Hepatic stellate cell (primary cell): ENCODE results near the gene GCDH.
"Not testable (repeated sequence)": the region's sequence is repeated elsewhere in the genome, so short reads cannot be mapped to it uniquely, and the experiment has no call there.

ENCODE experiments used
- DNase-seq: peaks from one replicate; pipeline ENCODE4 v3.0.0; 2011; ENCODE audit warnings: low spot score

The GCDH gene

GRCh38 chr19:12890787-12891552 lies at the start of gene GCDH:
GCDH (plus strand) TSS chr19:12891160; CDS start chr19:12891305, 145 bp downstream.
- DNase-seq = peak; percentile 100

- no peak for DNase-seq
Observed at GRCh38 chr19:12842511-12842910, 48.4 kb upstream of the GCDH start.

- no peak for DNase-seq
Observed at GRCh38 chr19:12843328-12843727, 47.6 kb upstream of the GCDH start.

GRCh38 chr19:12843999-12844732 lies 46.8 kb upstream of the GCDH start:
- DNase-seq = no peak

- DNase-seq = not testable (repeated sequence)
Observed at GRCh38 chr19:12846613-12847012, 44.3 kb upstream of the GCDH start.

GRCh38 chr19:12847159-12848139 lies 43.5 kb upstream of the GCDH start:
- DNase-seq = peak; percentile 87

- DNase-seq = no peak
Observed at GRCh38 chr19:12856653-12857052, 34.3 kb upstream of the GCDH start.

GRCh38 chr19:12858041-12858928 lies 32.7 kb upstream of the GCDH start:
- no peak for DNase-seq

GRCh38 chr19:12859546-12859945 lies 31.4 kb upstream of the GCDH start:
- DNase-seq = no peak

- DNase-seq = no peak
Observed at GRCh38 chr19:12864143-12864542, 26.8 kb upstream of the GCDH start.

GRCh38 chr19:12864721-12865715 lies 25.9 kb upstream of the GCDH start:
- no peak for DNase-seq

- no peak for DNase-seq
Observed at GRCh38 chr19:12865746-12866415, 25.1 kb upstream of the GCDH start.

GRCh38 chr19:12866416-12867119 lies 24.4 kb upstream of the GCDH start:
- DNase-seq = no peak

- DNase-seq = peak; percentile 87
Observed at GRCh38 chr19:12867120-12868099, 23.6 kb upstream of the GCDH start.

GRCh38 chr19:12868540-12869112 lies 22.3 kb upstream of the GCDH start:
- DNase-seq = peak; percentile 52

GRCh38 chr19:12871681-12872080 lies 19.3 kb upstream of the GCDH start:
- DNase-seq = no peak

GRCh38 chr19:12872255-12872654 lies 18.7 kb upstream of the GCDH start:
- no peak for DNase-seq
